SK-N-SH treated with all-trans-retinoic acid at 6 μM for 48 hours (cell line): ENCODE results near the gene MTF2.

ENCODE experiments used
- ATAC-seq: fragments of 200-7000 bp; cut with Tn5 transposase; 3 replicates; pipeline ENCODE4 v1.9.1; 2020; ENCODE audit warnings: mild to moderate bottlenecking, moderate library complexity
- ARNTL ChIP-seq: fragments of 450-650 bp; formaldehyde crosslinking; IDR thresholded peaks from 2 replicates; pipeline ENCODE4 v1.5.0; 2020; ENCODE audit warnings: low read depth, mild to moderate bottlenecking, moderate library complexity, borderline replicate concordance
- BACH2 ChIP-seq: fragments of 250-450 bp; sonication (Bioruptor Pico); IDR thresholded peaks from 2 replicates; pipeline ENCODE4 v1.9.0; 2021; ENCODE audit warnings: mild to moderate bottlenecking, borderline replicate concordance
- CSDC2 ChIP-seq: fragments of 250-450 bp; sonication (Bioruptor Pico); IDR thresholded peaks from 2 replicates; pipeline ENCODE4 v1.5.0; 2020; ENCODE audit warnings: mild to moderate bottlenecking, moderate library complexity
- ESRRG ChIP-seq: fragments of 250-450 bp; sonication (Bioruptor Pico); IDR thresholded peaks from 2 replicates; pipeline ENCODE4 v1.6.1; 2021; ENCODE audit warnings: mild to moderate bottlenecking
- GLIS3 ChIP-seq: fragments of 250-450 bp; sonication (Bioruptor Pico); IDR thresholded peaks from 2 replicates; pipeline ENCODE4 v1.5.0; 2020; ENCODE audit warnings: mild to moderate bottlenecking, moderate library complexity
- ISL1 ChIP-seq: fragments of 250-450 bp; sonication (Bioruptor Pico); IDR thresholded peaks from 2 replicates; pipeline ENCODE4 v2.1.2; 2022; ENCODE audit warnings: mild to moderate bottlenecking, moderate library complexity
- OSR1 ChIP-seq: fragments of 250-450 bp; sonication (Bioruptor Pico); IDR thresholded peaks from 2 replicates; pipeline ENCODE4 v1.8.0; 2022; ENCODE audit warnings: moderate library complexity, mild to moderate bottlenecking, inconsistent platforms
- PPARA ChIP-seq: fragments of 250-450 bp; sonication (Bioruptor Pico); IDR thresholded peaks from 2 replicates; pipeline ENCODE4 v1.5.0; 2020; ENCODE audit warnings: mild to moderate bottlenecking, borderline replicate concordance
- RARB ChIP-seq: fragments of 250-450 bp; sonication (Bioruptor Pico); IDR thresholded peaks from 2 replicates; pipeline ENCODE4 v1.8.0; 2021; ENCODE audit warnings: mild to moderate bottlenecking, moderate library complexity
- TCF4 ChIP-seq: fragments of 250-450 bp; sonication (Bioruptor Pico); IDR thresholded peaks from 2 replicates; pipeline ENCODE4 v1.8.0; 2021; ENCODE audit warnings: mild to moderate bottlenecking, moderate library complexity, borderline replicate concordance
- TOX ChIP-seq: fragments of 250-450 bp; sonication (Bioruptor Pico); IDR thresholded peaks from 2 replicates; pipeline ENCODE4 v1.8.0; 2021; ENCODE audit warnings: mild to moderate bottlenecking, moderate library complexity, borderline replicate concordance
- ZC3H10 ChIP-seq: fragments of 250-450 bp; sonication (Bioruptor Pico); IDR thresholded peaks from 2 replicates; pipeline ENCODE4 v1.5.1; 2021; ENCODE audit warnings: mild to moderate bottlenecking, moderate library complexity
- ZFP3 ChIP-seq: fragments of 250-450 bp; sonication (Bioruptor Pico); IDR thresholded peaks from 2 replicates; pipeline ENCODE4 v1.5.0; 2020; ENCODE audit warnings: mild to moderate bottlenecking, moderate library complexity
- ZFP30 ChIP-seq: fragments of 450-650 bp; formaldehyde crosslinking; IDR thresholded peaks from 2 replicates; pipeline ENCODE4 v1.5.0; 2022; ENCODE audit warnings: mild to moderate bottlenecking, moderate library complexity
- ZNF565 ChIP-seq: fragments of 450-650 bp; formaldehyde crosslinking; conservative IDR thresholded peaks from 2 replicates; pipeline ENCODE4 v1.5.0; 2020; ENCODE audit warnings: low read depth, mild to moderate bottlenecking, moderate library complexity
- ZNF70 ChIP-seq: fragments of 450-650 bp; formaldehyde crosslinking; IDR thresholded peaks from 2 replicates; pipeline ENCODE4 v1.5.0; 2020; ENCODE audit warnings: mild to moderate bottlenecking, moderate library complexity
- TF ChIP-seq, protein P1 (sequence below): fragments of 250-450 bp; sonication (Bioruptor Pico); IDR thresholded peaks from 2 replicates; pipeline ENCODE4 v1.5.1; 2020; ENCODE audit warnings: low read depth, mild to moderate bottlenecking, moderate library complexity
- TF ChIP-seq, protein P2 (sequence below): fragments of 250-450 bp; sonication (Bioruptor Pico); IDR thresholded peaks from 2 replicates; pipeline ENCODE4 v1.8.0; 2020; ENCODE audit warnings: mild to moderate bottlenecking, moderate library complexity, borderline replicate concordance
- TF ChIP-seq, protein P3 (sequence below): fragments of 250-450 bp; sonication (Bioruptor Pico); IDR thresholded peaks from 2 replicates; pipeline ENCODE4 v1.5.0; 2020; ENCODE audit warnings: mild to moderate bottlenecking, moderate library complexity

MTF2 gene

DNA sequence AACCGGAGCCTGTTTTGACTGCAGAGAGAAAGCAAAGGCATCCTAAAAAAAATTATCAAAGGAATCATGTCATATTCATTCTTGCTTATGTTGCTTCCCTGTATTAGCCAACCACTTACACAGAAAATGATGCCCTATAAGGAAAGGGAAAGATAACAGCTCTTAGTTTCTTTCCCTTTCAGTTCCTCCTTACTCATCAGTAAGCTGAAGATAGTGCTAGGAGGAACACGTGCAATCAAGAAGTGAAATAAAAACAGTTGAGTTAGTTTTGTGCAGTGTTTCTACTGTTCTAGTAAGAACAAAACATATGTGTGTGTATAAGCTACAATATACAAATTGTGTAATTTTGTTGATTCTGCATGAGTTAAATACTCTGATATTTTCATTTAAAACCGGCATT is 45.3 kb upstream of the MTF2 start:
- TF ChIP-seq PPARA (CRISPR knock-in tag): no peak
- TF ChIP-seq OSR1 (CRISPR knock-in tag): no peak
- TF ChIP-seq TCF4: no peak
- no peak for TF ChIP-seq BACH2 (CRISPR knock-in tag)
- TF ChIP-seq, protein P1, sequence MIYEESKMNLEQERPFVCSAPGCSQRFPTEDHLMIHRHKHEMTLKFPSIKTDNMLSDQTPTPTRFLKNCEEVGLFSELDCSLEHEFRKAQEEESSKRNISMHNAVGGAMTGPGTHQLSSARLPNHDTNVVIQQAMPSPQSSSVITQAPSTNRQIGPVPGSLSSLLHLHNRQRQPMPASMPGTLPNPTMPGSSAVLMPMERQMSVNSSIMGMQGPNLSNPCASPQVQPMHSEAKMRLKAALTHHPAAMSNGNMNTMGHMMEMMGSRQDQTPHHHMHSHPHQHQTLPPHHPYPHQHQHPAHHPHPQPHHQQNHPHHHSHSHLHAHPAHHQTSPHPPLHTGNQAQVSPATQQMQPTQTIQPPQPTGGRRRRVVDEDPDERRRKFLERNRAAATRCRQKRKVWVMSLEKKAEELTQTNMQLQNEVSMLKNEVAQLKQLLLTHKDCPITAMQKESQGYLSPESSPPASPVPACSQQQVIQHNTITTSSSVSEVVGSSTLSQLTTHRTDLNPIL (CRISPR knock-in tag): no peak
- no peak for TF ChIP-seq GLIS3 (CRISPR knock-in tag)
- TF ChIP-seq RARB: no peak
- no peak for TF ChIP-seq ZC3H10
- TF ChIP-seq ZFP3 (CRISPR knock-in tag): no peak
- TF ChIP-seq TOX (CRISPR knock-in tag): no peak
- no peak for TF ChIP-seq ZNF565 (CRISPR knock-in tag)
- TF ChIP-seq ARNTL (CRISPR knock-in tag): no peak
- TF ChIP-seq ISL1: no peak
- no peak for TF ChIP-seq ESRRG
- TF ChIP-seq ZNF70 (CRISPR knock-in tag): no peak
- no peak for ATAC-seq

DNA sequence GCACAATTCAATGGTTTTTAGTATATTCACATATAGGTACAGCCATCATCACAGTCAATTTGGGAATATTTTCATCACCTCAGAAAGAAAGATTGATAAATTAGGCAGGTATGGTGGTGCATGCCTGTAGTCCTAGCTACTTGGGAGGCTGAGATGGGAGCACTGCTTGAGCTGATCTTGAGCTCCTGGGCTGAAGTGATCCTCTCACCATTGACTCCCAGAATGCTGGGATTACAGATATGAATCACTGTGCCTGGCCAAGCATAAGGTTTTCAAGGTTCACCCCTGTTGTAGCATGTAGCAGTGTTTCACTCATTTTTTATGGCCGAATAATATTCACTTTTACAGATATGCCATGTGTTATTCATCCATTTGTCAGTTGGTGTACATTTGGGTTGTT is 44.7 kb upstream of the MTF2 start:
- no peak for TF ChIP-seq RARB
- TF ChIP-seq, protein P2, sequence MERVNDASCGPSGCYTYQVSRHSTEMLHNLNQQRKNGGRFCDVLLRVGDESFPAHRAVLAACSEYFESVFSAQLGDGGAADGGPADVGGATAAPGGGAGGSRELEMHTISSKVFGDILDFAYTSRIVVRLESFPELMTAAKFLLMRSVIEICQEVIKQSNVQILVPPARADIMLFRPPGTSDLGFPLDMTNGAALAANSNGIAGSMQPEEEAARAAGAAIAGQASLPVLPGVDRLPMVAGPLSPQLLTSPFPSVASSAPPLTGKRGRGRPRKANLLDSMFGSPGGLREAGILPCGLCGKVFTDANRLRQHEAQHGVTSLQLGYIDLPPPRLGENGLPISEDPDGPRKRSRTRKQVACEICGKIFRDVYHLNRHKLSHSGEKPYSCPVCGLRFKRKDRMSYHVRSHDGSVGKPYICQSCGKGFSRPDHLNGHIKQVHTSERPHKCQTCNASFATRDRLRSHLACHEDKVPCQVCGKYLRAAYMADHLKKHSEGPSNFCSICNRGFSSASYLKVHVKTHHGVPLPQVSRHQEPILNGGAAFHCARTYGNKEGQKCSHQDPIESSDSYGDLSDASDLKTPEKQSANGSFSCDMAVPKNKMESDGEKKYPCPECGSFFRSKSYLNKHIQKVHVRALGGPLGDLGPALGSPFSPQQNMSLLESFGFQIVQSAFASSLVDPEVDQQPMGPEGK: no peak
- TF ChIP-seq BACH2 (CRISPR knock-in tag): no peak
- TF ChIP-seq ISL1: no peak
- TF ChIP-seq PPARA (CRISPR knock-in tag): no peak
- no peak for TF ChIP-seq GLIS3 (CRISPR knock-in tag)
- no peak for TF ChIP-seq ARNTL (CRISPR knock-in tag)
- TF ChIP-seq, all 23 proteins: peak for 0
- ATAC-seq: no peak

DNA sequence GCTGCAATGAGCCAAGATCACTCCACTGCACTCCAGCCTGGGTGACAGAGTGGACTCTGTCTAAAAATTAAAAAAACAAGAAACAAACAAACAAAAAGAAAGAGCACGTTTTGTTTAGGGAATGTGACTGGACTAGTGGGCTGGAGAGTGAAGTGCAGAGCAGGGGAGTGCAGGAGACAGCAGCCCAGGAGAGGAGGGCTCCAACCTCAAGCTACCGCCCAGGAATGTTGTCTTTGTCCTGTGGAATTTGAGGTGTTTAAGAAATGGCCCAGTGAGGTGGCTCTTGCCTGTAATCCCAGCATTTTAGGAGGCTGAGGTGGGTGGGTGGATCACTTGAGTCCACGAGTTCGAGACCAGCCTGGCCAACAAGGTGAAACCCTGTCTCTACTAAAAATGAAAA is 42.4 kb upstream of the MTF2 start:
- TF ChIP-seq ZC3H10: no peak
- TF ChIP-seq GLIS3 (CRISPR knock-in tag): no peak
- TF ChIP-seq RARB: no peak
- no peak for ATAC-seq

DNA sequence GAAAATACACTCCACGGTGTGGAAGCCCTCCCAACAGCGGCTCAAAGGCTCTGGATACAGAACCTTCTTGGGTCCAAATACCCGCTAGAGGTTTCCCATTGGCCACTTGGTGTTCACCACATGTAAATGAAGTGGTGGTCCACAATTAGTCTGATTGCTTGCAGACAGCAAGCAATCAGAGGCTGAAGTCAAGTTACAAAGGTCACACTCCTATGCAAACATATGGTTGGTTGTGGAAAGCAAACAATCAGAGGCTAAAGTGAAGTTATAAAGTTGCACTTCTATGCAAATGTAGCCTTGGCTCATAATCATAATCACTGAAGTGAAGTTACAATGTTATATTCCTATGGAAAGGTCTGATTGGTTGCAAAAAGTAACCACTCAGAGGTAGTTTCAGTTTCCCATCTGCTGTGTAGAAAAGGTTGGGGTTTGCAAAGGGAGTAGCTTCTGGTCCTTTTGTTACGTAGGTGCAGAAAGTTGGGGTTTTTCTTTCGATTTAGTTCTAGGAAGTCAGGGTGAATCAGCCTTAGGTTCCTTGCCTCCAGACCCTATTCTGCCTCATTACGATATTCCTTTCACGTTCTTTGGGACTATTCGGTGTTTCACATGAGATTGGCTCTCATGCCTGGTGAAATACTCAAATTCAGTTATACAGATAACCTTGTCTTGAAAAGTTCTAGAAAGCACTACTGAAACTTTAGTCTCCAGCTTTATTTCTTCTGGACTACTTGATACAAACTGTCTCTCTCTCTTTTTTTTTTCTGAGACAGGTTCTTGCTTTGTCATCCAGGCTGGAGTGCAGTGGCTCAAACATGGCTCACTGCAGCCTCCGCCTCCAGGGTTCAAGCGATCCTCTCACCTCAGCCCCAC is 36.7 kb upstream of the MTF2 start:
- no peak for ATAC-seq
- TF ChIP-seq ARNTL (CRISPR knock-in tag) (no peak), GLIS3 (CRISPR knock-in tag) (no peak), CSDC2 (CRISPR knock-in tag) (no peak), ZFP30 (CRISPR knock-in tag) (no peak), ZFP3 (CRISPR knock-in tag) (no peak), ZNF70 (CRISPR knock-in tag) (no peak), ESRRG (no peak), BACH2 (CRISPR knock-in tag) (no peak), TCF4 (no peak)
- TF ChIP-seq, protein P2: no peak
- TF ChIP-seq, protein P3, sequence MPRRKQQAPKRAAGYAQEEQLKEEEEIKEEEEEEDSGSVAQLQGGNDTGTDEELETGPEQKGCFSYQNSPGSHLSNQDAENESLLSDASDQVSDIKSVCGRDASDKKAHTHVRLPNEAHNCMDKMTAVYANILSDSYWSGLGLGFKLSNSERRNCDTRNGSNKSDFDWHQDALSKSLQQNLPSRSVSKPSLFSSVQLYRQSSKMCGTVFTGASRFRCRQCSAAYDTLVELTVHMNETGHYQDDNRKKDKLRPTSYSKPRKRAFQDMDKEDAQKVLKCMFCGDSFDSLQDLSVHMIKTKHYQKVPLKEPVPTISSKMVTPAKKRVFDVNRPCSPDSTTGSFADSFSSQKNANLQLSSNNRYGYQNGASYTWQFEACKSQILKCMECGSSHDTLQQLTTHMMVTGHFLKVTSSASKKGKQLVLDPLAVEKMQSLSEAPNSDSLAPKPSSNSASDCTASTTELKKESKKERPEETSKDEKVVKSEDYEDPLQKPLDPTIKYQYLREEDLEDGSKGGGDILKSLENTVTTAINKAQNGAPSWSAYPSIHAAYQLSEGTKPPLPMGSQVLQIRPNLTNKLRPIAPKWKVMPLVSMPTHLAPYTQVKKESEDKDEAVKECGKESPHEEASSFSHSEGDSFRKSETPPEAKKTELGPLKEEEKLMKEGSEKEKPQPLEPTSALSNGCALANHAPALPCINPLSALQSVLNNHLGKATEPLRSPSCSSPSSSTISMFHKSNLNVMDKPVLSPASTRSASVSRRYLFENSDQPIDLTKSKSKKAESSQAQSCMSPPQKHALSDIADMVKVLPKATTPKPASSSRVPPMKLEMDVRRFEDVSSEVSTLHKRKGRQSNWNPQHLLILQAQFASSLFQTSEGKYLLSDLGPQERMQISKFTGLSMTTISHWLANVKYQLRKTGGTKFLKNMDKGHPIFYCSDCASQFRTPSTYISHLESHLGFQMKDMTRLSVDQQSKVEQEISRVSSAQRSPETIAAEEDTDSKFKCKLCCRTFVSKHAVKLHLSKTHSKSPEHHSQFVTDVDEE: no peak
